BJ (cell line): ENCODE data around the gene CAMSAP1. TPM values are rescaled to one million over a fixed set of nuclear protein-coding genes. Genes with fewer than 3 reads are reported as not detected.
"Not testable (repeated sequence)": the region's sequence is repeated elsewhere in the genome, so short reads cannot be mapped to it uniquely, and the experiment has no call there.

ENCODE experiments used
- CTCF ChIA-PET: fragments of 350-600 bp; formaldehyde crosslinking; extraction: SDS; loops from one replicate; lab custom pipeline; 2021; ENCODE audit warnings: antibody characterized with exemption, inconsistent platforms; lab: Yijun Ruan, JAX
- POLR2A ChIA-PET: fragments of 300-600 bp; sonication (Branson Sonifier 250); formaldehyde crosslinking; extraction: SDS; loops from one replicate; lab custom pipeline; 2021; ENCODE audit warnings: antibody characterized with exemption; lab: Charles Lee
- DNase-seq: peaks from one replicate; pipeline ENCODE4 v3.0.0-alpha.2; 2011; ENCODE audit warnings: low read depth
- H3K27me3 ChIP-seq: 2 replicates; pipeline ENCODE4 v1.6.0; 2011; ENCODE audit warnings: low read length; ENCODE audit not compliant: control insufficient read depth, insufficient read depth
- H3K36me3 ChIP-seq: 2 replicates; pipeline ENCODE4 v1.5.1; 2011; ENCODE audit warnings: low read length; ENCODE audit not compliant: control insufficient read depth, insufficient read depth
- H3K4me3 ChIP-seq: 2 replicates; pipeline ENCODE4 v1.5.1; 2011; ENCODE audit warnings: low read depth, mild to moderate bottlenecking, control low read depth, low read length
- polyA plus RNA-seq: library from polyadenylated mRNA; depleted of rRNA; stranded (reverse); fragments of >200 nt; gene quantifications from 2 replicates; pipeline ENCODE4 v1.2.3, GENCODE V29; 2011
- TF ChIP-seq, protein P1 (sequence below): IDR thresholded peaks from 2 replicates; pipeline ENCODE4 v1.5.1; 2011; ENCODE audit warnings: low read depth, mild to moderate bottlenecking, control low read depth, inconsistent platforms, low read length, moderate library complexity; ENCODE audit not compliant: insufficient read depth

Gene CAMSAP1
- polyA plus RNA-seq, 1 experiment: 4.1 TPM

DNA sequence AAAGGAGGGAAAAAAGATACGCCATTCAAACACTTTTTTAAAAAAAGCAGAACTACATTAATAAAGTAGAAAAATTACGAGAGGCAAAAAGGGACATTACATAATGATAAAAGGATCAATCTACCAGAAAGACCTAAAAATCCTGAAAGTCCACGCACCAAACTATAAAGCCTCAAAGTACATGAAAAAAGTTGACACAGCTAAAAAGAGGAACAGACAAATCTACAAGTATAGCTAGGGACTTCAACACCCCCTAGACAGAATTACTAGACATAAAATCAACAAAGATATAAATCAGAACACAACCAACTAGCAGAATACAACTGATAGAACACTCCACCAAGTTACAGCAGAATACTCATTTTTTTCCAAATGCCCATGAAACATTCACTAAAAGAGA is 11.1 kb downstream of the CAMSAP1 start:
- CTCF ChIA-PET: no interaction called here
- H3K27me3 ChIP-seq: no peaks in the 10 kb centered on the region
- H3K4me3 ChIP-seq: no peak overlapping the region
- no peaks in the 10 kb centered on the region for H3K36me3 ChIP-seq
- POLR2A ChIA-PET: no interaction called here
- TF ChIP-seq, protein P1, sequence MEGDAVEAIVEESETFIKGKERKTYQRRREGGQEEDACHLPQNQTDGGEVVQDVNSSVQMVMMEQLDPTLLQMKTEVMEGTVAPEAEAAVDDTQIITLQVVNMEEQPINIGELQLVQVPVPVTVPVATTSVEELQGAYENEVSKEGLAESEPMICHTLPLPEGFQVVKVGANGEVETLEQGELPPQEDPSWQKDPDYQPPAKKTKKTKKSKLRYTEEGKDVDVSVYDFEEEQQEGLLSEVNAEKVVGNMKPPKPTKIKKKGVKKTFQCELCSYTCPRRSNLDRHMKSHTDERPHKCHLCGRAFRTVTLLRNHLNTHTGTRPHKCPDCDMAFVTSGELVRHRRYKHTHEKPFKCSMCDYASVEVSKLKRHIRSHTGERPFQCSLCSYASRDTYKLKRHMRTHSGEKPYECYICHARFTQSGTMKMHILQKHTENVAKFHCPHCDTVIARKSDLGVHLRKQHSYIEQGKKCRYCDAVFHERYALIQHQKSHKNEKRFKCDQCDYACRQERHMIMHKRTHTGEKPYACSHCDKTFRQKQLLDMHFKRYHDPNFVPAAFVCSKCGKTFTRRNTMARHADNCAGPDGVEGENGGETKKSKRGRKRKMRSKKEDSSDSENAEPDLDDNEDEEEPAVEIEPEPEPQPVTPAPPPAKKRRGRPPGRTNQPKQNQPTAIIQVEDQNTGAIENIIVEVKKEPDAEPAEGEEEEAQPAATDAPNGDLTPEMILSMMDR: no peak
- no peak for DNase-seq

DNA sequence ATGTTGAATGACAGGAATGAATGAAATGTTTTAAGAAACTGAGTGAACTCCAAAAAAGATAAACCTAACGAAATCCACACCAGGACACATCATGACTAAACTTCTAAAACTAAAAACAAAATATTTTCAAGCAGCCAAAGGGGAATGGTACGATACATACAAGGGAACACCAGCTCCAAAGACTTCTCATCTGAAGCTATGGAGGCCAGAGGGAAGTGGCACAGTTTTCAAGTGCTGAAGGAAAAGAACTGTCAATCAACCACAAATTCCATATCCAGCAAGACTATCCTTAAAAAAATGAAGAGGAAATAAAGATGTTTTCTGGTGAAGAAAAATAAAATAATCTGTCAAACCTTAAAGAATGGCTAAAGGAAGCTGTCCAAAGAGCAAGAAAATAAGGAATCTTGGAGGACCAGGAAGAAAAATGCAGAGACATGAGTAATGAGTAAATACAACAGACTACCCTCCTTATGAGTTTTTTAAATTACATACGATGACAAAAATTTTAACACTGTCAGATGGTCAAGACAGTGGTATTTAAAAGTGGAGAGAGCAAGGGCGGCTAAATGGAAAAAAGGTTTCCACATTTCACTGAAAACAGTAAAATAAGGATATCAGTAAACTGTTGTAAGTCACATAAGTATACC is 12.0 kb downstream of the CAMSAP1 start:
- ChIA-PET POLR2A (no interaction called here), CTCF (no interaction called here)
- TF ChIP-seq, protein P1: no peak
- Histone ChIP-seq H3K4me3 (no peak overlapping the region), H3K27me3 (no peaks in the 10 kb centered on the region), H3K36me3 (no peaks in the 10 kb centered on the region)
- no peak for DNase-seq

DNA sequence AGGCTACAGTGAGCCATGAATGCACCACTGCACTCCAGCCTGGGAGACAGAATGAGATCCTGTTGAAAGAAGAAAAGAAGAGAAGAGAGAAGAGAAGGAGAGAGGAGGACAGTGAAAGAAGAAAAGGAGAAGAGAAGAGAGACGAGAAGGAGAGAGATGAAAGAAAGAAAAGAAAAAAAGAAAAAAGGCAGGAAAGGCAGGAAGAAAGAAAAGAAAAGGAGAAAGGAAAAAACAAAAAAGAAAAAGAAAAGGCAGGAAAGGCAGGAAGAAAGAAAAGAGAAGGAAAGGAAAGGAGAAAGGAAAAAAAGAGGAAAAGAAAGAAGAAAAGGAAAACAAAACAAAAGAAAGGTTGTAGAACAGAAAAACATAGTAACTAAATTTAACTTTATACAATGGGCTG is 14.2 kb downstream of the CAMSAP1 start:
- H3K36me3 ChIP-seq: no peaks in the 10 kb centered on the region
- ChIA-PET POLR2A (no interaction called here), CTCF (no interaction called here)
- no peaks in the 10 kb centered on the region for H3K27me3 ChIP-seq
- no peak overlapping the region for H3K4me3 ChIP-seq
- TF ChIP-seq, protein P1: no peak
- DNase-seq: no peak

DNA sequence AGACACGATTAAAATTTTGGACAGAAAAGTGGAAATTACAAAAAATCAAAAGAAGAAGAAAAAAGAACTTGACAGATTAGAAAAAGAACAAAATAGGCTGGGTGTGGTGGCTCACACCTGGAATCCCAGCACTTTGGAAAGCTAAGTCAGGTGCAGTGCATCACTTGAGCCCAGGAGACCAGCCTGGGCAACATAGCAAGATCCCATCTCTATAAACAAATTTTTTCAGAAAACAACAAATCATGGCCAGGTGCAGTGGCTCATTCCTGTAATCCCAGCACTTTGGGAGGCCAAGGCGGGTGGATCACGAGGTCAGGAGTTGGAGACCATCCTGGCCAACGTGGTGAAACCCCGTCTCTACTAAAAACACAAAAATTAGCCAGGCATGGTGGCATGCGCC is 15.0 kb downstream of the CAMSAP1 start:
- H3K36me3 ChIP-seq, H3K27me3 ChIP-seq, DNase-seq, H3K4me3 ChIP-seq, POLR2A ChIA-PET: not testable (repeated sequence)
- CTCF ChIA-PET: interaction anchor here (1.2 kb wide), 1 partner anchor 29 kb away, joined by 3 read pairs; no protein-coding TSS in a partner anchor

DNA sequence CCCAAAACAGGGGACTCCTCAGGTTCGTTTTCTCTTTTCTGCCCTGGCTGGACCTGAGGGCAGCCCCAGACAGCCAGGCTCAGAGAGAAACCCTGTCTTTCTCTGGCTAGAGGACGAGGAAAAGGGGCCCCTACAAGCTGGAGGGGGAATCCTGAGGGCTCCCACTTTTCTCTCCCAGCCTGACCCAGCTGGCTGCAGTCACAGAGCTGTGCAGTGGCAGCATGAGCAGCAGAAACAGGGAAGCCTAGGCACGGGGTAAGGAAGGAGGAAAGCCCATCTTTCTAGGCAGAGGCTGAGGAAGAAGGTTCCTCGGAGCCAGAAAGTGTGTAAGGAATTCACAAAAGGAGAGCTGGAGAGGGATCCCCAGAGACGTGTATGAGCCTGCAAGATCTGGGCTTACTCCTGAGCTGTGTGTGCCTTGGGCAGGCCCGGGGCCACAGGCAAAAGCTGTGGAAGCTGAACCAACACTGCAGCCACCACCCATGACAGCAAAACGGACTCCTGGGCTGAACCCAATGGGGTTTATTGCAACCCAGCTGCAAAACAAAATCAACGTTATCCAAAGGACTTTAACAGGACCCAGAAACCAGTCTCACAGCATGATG is 16.2 kb downstream of the CAMSAP1 start:
- TF ChIP-seq, protein P1: no peak
- no peak for DNase-seq
- POLR2A ChIA-PET: no interaction called here
- H3K4me3 ChIP-seq: no peak overlapping the region
- CTCF ChIA-PET: interaction anchor here (0.6 kb wide), 1 partner anchor 516 kb away, joined by 4 read pairs; no protein-coding TSS in a partner anchor
- no peaks in the 10 kb centered on the region for H3K27me3 ChIP-seq
- no peaks in the 10 kb centered on the region for H3K36me3 ChIP-seq
